IPS-NIHi7 (cell line): ENCODE measurements around the gene OSM.

Source experiments
- DNase-seq: peaks from one replicate; pipeline ENCODE4 v3.0.0; 2012; ENCODE audit warnings: mixed read lengths; ENCODE audit errors: extremely low spot score

The OSM gene

GRCh38 chr22:30263883-30264282 is 2.8 kb downstream of the OSM start:
- no peak for DNase-seq

GRCh38 chr22:30262917-30263741 is 3.5 kb downstream of the OSM start:
- DNase-seq = peak; percentile 83

- DNase-seq = no peak
Measured at GRCh38 chr22:30262112-30262511, 4.5 kb downstream of the OSM start.

- DNase-seq = no peak
Measured at GRCh38 chr22:30261134-30261533, 5.5 kb downstream of the OSM start.

GRCh38 chr22:30260682-30261081 is 6.0 kb downstream of the OSM start:
- no peak for DNase-seq

GRCh38 chr22:30260276-30260675 is 6.4 kb downstream of the OSM start:
- DNase-seq = no peak

- no peak for DNase-seq
Measured at GRCh38 chr22:30254314-30254713, 12.3 kb downstream of the OSM start.

GRCh38 chr22:30253205-30253852 is 13.3 kb downstream of the OSM start:
- DNase-seq = no peak

GRCh38 chr22:30252411-30253204 is 14.0 kb downstream of the OSM start:
- no peak for DNase-seq

- DNase-seq = no peak
Measured at GRCh38 chr22:30251711-30252110, 14.9 kb downstream of the OSM start.

GRCh38 chr22:30250661-30251267 is 15.9 kb downstream of the OSM start:
- DNase-seq = no peak

GRCh38 chr22:30250039-30250565 is 16.5 kb downstream of the OSM start:
- DNase-seq = no peak

- DNase-seq = no peak
Measured at GRCh38 chr22:30249049-30250038, 17.3 kb downstream of the OSM start.

GRCh38 chr22:30248484-30248883 is 18.2 kb downstream of the OSM start:
- DNase-seq = no peak

GRCh38 chr22:30247974-30248373 is 18.7 kb downstream of the OSM start:
- DNase-seq = no peak

- DNase-seq = no peak
Measured at GRCh38 chr22:30247561-30247960, 19.1 kb downstream of the OSM start.

- no peak for DNase-seq
Measured at GRCh38 chr22:30246814-30247376, 19.8 kb downstream of the OSM start.

GRCh38 chr22:30245985-30246813 is 20.5 kb downstream of the OSM start, which contains the start of gene LIF:
Gene LIF, minus strand, starts transcription at chr22:30246759. Its CDS starts 64 bp downstream, at chr22:30246695.
- no peak for DNase-seq
